C4-2B (cell line): ENCODE data around the gene ARMH2.

Experiments
- ZFX ChIP-seq: fragments of 450-650 bp; IDR thresholded peaks from 2 replicates; pipeline ENCODE4 v1.6.1; 2017
- TF ChIP-seq, protein P1 (sequence below): fragments of 450-650 bp; conservative IDR thresholded peaks from 2 replicates; pipeline ENCODE4 v1.5.1; 2017; ENCODE audit warnings: mild to moderate bottlenecking

DNA sequence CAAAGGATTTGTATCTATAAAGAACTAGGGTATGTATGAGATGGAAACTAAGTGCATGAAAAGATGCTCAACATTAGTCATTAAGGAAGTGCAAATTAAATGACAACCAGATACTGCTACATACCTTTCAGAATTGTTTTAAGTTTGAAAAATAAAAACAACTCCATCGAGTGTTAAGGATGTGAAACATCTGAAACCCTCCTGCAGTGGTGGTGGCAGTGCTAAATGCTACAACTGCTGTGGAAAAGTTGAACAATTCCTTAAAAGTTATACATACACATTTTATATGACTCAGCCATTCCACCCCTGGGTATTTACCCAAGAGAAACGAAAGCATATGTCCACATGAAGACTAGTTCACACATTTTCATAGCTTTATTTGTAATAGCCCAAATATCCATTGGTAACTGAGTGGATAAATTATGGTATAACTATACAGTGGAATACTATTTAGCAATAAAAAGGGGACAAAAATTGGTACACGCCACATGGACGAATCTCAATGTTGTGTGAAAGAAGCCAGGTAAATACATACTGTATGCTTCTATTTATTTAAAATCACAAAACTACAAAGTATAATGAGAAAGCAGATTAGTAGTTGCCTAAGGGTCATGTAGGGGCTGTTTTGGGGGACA, 10.6 kb downstream of the ARMH2 start:
- TF ChIP-seq, protein P1, sequence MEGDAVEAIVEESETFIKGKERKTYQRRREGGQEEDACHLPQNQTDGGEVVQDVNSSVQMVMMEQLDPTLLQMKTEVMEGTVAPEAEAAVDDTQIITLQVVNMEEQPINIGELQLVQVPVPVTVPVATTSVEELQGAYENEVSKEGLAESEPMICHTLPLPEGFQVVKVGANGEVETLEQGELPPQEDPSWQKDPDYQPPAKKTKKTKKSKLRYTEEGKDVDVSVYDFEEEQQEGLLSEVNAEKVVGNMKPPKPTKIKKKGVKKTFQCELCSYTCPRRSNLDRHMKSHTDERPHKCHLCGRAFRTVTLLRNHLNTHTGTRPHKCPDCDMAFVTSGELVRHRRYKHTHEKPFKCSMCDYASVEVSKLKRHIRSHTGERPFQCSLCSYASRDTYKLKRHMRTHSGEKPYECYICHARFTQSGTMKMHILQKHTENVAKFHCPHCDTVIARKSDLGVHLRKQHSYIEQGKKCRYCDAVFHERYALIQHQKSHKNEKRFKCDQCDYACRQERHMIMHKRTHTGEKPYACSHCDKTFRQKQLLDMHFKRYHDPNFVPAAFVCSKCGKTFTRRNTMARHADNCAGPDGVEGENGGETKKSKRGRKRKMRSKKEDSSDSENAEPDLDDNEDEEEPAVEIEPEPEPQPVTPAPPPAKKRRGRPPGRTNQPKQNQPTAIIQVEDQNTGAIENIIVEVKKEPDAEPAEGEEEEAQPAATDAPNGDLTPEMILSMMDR = no peak
- TF ChIP-seq ZFX = no peak
